Astrocyte (in vitro differentiated cells and primary cell): ENCODE results near the gene RASGEF1C.

ENCODE experiments used
- EZH2 ChIP-seq: IDR thresholded peaks from 2 replicates; pipeline ENCODE4 v1.6.1; 2012; ENCODE audit warnings: mild to moderate bottlenecking, low read length, inconsistent platforms; ENCODE audit not compliant: insufficient read depth
- TF ChIP-seq, protein P1 (sequence below): IDR thresholded peaks from 2 replicates; pipeline ENCODE4 v1.5.1; 2011; ENCODE audit warnings: low read depth, mild to moderate bottlenecking, inconsistent platforms, low read length, moderate library complexity; ENCODE audit not compliant: insufficient read depth

DNA sequence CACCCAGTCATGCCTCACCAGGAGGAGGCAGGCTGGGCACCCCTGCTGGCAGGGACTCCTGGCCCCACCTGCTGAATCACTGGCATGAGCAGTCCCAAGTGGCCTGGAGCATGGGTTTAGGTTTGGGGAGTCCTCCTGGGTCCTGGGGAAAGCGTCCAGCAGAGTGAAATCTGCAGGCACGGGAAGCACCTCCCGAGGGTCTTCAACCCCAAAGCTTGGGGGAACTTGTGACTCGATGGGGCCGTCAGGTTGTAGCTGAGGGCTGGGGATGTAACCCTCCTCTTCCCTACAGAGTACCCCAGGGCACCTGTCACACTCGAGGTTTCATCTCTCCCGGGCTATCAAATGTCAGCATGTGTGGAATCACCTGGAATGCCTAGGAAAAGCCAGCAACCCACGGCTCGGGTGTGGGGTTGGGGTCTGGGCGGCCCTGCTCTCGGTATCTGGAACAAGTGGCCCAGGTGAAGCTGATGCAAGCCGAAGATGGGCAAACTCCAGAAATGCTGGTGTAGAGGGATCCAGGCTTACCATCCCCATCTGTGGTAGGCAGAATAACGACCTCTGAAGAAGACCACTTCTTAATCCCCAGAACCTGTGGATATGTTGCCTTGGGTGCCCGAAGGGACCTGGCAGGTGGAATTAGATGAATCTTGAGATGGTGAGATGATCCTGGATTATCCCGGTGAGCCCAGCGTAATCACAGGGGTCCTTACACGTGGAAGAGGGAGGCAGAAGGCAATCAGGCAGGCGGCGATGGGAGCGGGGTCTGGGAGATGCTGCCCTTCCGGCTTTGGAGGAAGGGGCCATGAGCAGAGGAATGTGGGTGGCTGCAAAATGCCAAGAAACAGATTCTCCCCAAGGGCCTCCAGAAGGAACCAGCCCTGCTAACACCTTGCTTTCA, 6.1 kb upstream of the RASGEF1C start:
- TF ChIP-seq, protein P1, sequence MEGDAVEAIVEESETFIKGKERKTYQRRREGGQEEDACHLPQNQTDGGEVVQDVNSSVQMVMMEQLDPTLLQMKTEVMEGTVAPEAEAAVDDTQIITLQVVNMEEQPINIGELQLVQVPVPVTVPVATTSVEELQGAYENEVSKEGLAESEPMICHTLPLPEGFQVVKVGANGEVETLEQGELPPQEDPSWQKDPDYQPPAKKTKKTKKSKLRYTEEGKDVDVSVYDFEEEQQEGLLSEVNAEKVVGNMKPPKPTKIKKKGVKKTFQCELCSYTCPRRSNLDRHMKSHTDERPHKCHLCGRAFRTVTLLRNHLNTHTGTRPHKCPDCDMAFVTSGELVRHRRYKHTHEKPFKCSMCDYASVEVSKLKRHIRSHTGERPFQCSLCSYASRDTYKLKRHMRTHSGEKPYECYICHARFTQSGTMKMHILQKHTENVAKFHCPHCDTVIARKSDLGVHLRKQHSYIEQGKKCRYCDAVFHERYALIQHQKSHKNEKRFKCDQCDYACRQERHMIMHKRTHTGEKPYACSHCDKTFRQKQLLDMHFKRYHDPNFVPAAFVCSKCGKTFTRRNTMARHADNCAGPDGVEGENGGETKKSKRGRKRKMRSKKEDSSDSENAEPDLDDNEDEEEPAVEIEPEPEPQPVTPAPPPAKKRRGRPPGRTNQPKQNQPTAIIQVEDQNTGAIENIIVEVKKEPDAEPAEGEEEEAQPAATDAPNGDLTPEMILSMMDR, result no peak
- TF ChIP-seq EZH2, result no peak
